Breast epithelium (tissue), 4 donors: Measurements from ENCODE around the gene FHIT. TPM values are rescaled to one million over a fixed set of nuclear protein-coding genes. Genes with fewer than 3 reads are reported as not detected.

Experiments
- DNase-seq, 2 donors: peaks; one replicate each; pipeline ENCODE4 v3.0.0-alpha.2; 2019; ENCODE audit warnings: low spot score in 2 of 2
- H3K27ac ChIP-seq, 2 donors: fragments of 200-600 bp; sonication (generic) in 1 of 2; one replicate each; pipeline ENCODE4 v1.5.1; 2016 to 2019; ENCODE audit warnings: mild to moderate bottlenecking in 1 of 2
- H3K27me3 ChIP-seq, 2 donors: fragments of 200-600 bp; sonication (generic) in 1 of 2; one replicate each; pipeline versions ENCODE4 v1.5.1 to v1.6.0; 2017 to 2019; ENCODE audit warnings: control low read depth in 1 of 2, mild to moderate bottlenecking in 1 of 2
- H3K36me3 ChIP-seq: fragments of 200-600 bp; one replicate; pipeline ENCODE4 v1.5.1; 2019
- H3K4me1 ChIP-seq, 2 donors: fragments of 200-600 bp; sonication (generic); one replicate each; pipeline ENCODE4 v1.5.1; 2016 to 2019; ENCODE audit warnings: control low read depth in 1 of 2
- H3K4me3 ChIP-seq, 3 donors: fragments of 200-600 bp; sonication (generic); 1 replicate in 2 of 3; 2 replicates in 1 of 3; pipeline ENCODE4 v1.5.1; 2016 to 2019; ENCODE audit warnings: mild to moderate bottlenecking in 3 of 3, moderate library complexity in 2 of 3
- H3K9me3 ChIP-seq, 2 donors: fragments of 200-600 bp; sonication (generic) in 1 of 2; one replicate each; pipeline ENCODE4 v1.5.1; 2016 to 2019; ENCODE audit warnings: control low read depth in 1 of 2
- CTCF ChIP-seq, 3 donors: fragments of 450-650 bp; IDR thresholded peaks; one replicate each; pipeline ENCODE4 v1.5.1; 2016 to 2017; ENCODE audit warnings: antibody characterized with exemption in 3 of 3, mild to moderate bottlenecking in 3 of 3, moderate library complexity in 3 of 3
- POLR2A ChIP-seq: fragments of 450-650 bp; IDR thresholded peaks from one replicate; pipeline ENCODE4 v1.6.1; 2016; ENCODE audit warnings: antibody characterized with exemption, mild to moderate bottlenecking, moderate library complexity
- POLR2AphosphoS5 ChIP-seq, 3 donors: sonication (generic); formaldehyde crosslinking; IDR thresholded peaks; one replicate each; pipeline ENCODE4 v1.6.1; 2017; ENCODE audit warnings: antibody characterized with exemption in 3 of 3
- intact Hi-C: fragments of 100-400 bp; cut with DNase I; formaldehyde crosslinking; loops from one replicate; pipeline ENCODE4 v1.15.1; 2023; ENCODE audit warnings: low total_unique reads
- total RNA-seq, 3 donors: library from RNA; depleted of rRNA; stranded (reverse); fragments of >200 nt; gene quantifications; one replicate each; pipeline ENCODE4 v1.1.0, GENCODE V29; 2016

The FHIT gene
- total RNA-seq, 3 donors from 2014 or later, result 9.0 to 19.2 (median 17.7) TPM

DNA sequence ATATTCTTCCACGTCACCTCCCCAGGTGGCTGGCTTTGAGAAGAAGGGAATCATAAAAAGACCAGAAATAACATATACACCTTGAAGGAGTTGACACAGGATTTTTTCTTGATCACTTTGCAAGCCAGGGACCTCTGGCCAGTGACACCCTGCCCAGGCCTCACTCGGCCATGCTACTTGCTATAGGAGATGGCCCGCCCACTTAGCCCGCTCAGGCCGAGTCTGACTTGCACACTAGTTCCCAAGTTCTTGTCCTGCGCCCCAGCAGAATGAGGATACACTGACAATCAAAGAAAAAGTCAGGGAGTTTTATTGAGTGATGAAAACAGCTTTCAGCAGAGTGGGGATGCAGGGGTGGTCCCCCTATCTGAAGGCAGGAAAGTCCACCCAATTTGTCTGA is 1155.3 kb downstream of the FHIT start:
- Histone ChIP-seq H3K36me3 (no peaks in the 10 kb centered on the region), H3K9me3 (no peaks in the 10 kb centered on the region), H3K27me3 (no peaks in the 10 kb centered on the region), H3K4me3 (no peak overlapping the region), H3K27ac (no peak overlapping the region), H3K4me1 (no peaks in the 10 kb centered on the region)
- no peak for DNase-seq
- no peak for TF ChIP-seq CTCF (IDR thresholded peaks at IDR 0.05)
- TF ChIP-seq POLR2AphosphoS5 (IDR thresholded peaks at IDR 0.05), result no peak
- TF ChIP-seq POLR2A, result no peak
- intact Hi-C loops, result no loop called here

DNA sequence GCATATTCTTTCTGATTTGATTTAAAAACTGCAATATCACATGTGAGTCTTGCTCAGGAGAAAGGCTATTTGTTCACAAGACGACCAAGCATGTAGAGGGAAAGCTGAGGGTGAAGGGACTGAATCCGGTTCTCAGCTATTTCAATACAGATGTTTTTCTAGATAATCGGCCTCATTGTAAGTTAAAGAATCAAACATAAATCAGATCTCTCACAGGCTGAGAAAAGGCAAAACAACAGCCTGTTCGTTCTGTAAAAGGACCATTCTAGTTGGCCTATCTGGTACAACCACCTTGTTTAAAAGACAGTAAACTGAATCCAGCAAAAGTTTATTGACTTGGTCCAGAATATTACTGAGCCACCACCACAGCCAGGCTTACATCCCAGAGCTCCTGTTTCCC is 1155.7 kb downstream of the FHIT start:
- no peak for TF ChIP-seq CTCF (IDR thresholded peaks at IDR 0.05)
- TF ChIP-seq POLR2A, result no peak
- TF ChIP-seq POLR2AphosphoS5 (IDR thresholded peaks at IDR 0.05), result no peak
- intact Hi-C loops, result no loop called here
- Histone ChIP-seq H3K27me3 (no peaks in the 10 kb centered on the region), H3K4me1 (no peaks in the 10 kb centered on the region), H3K27ac (no peak overlapping the region), H3K4me3 (no peak overlapping the region), H3K36me3 (no peaks in the 10 kb centered on the region), H3K9me3 (no peaks in the 10 kb centered on the region)
- no peak for DNase-seq

- Histone ChIP-seq H3K36me3 (no peaks in the 10 kb centered on the region), H3K4me3 (no peak overlapping the region), H3K27ac (no peak overlapping the region), H3K27me3 (no peaks in the 10 kb centered on the region), H3K4me1 (no peaks in the 10 kb centered on the region), H3K9me3 (no peaks in the 10 kb centered on the region)
- intact Hi-C loops, result no loop called here
- TF ChIP-seq POLR2A (no peak), CTCF (IDR thresholded peaks at IDR 0.05) (no peak), POLR2AphosphoS5 (IDR thresholded peaks at IDR 0.05) (no peak)
- no peak for DNase-seq
Measured at GRCh38 chr3:60094392-60094947, 1156.8 kb downstream of the FHIT start.

- Histone ChIP-seq H3K27ac (no peak overlapping the region), H3K27me3 (no peaks in the 10 kb centered on the region), H3K4me1 (no peaks in the 10 kb centered on the region), H3K4me3 (no peak overlapping the region), H3K9me3 (no peaks in the 10 kb centered on the region), H3K36me3 (no peaks in the 10 kb centered on the region)
- intact Hi-C loops, result no loop called here
- no peak for DNase-seq
- TF ChIP-seq POLR2AphosphoS5 (IDR thresholded peaks at IDR 0.05) (no peak), CTCF (IDR thresholded peaks at IDR 0.05) (no peak), POLR2A (no peak)
Measured at GRCh38 chr3:60090548-60090947, 1160.7 kb downstream of the FHIT start.

GRCh38 chr3:60086811-60087210 is 1164.4 kb downstream of the FHIT start:
- H3K27me3 ChIP-seq, result no peaks in the 10 kb centered on the region
- no peaks in the 10 kb centered on the region for H3K9me3 ChIP-seq
- no peak for DNase-seq
- H3K36me3 ChIP-seq, result no peaks in the 10 kb centered on the region
- intact Hi-C loops, result no loop called here
- TF ChIP-seq POLR2AphosphoS5 (IDR thresholded peaks at IDR 0.05) (no peak), CTCF (IDR thresholded peaks at IDR 0.05) (no peak), POLR2A (no peak)
- H3K4me3 ChIP-seq, result no peak overlapping the region
- H3K27ac ChIP-seq, result no peak overlapping the region
- no peaks in the 10 kb centered on the region for H3K4me1 ChIP-seq
